H1 (cell line): Measurements from ENCODE around the gene CALHM5. TPM values are rescaled to one million over a fixed set of nuclear protein-coding genes. Genes with fewer than 3 reads are reported as not detected.

ENCODE experiments used
- CTCF ChIP-seq, 3 experiments: IDR thresholded peaks; 1 replicate in 2 of 3; 2 replicates in 1 of 3; pipeline versions ENCODE4 v1.5.1 to v1.6.1; 2011; ENCODE audit warnings: low read length in 3 of 3, mild to moderate bottlenecking in 3 of 3, inconsistent platforms in 2 of 3, low read depth in 1 of 3, moderate library complexity in 1 of 3; ENCODE audit not compliant: insufficient read depth in 1 of 3; ENCODE audit errors: control extremely low read depth in 1 of 3
- NANOG ChIP-seq: IDR thresholded peaks from 2 replicates; pipeline ENCODE4 v1.6.1; 2011; ENCODE audit warnings: low read length, low read depth, mild to moderate bottlenecking, inconsistent platforms; ENCODE audit not compliant: insufficient read depth, poor library complexity, severe bottlenecking
- NRF1 ChIP-seq: IDR thresholded peaks from 2 replicates; pipeline ENCODE4 v1.6.1; 2011; ENCODE audit warnings: mild to moderate bottlenecking, low read depth, low read length, improper control_type of control experiment
- SIRT6 ChIP-seq: IDR thresholded peaks from one replicate; pipeline ENCODE4 v1.7.1; 2012; ENCODE audit warnings: low read length, inconsistent platforms
- polyA plus RNA-seq, 7 experiments: library from polyadenylated mRNA; depleted of rRNA in 3 of 7; stranded (reverse) in 5 of 7; unstranded in 2 of 7; fragments of >200 nt in 5 of 7; fragments of 200-250 nt in 2 of 7; gene quantifications; 1 replicate in 5 of 7; 2 replicates in 1 of 7; 4 replicates in 1 of 7; pipeline versions ENCODE4 v1.2.1 to v1.2.3, GENCODE V29; 2011 to 2013; ENCODE audit warnings: missing spikeins in 2 of 7, mixed read lengths in 2 of 7
- total RNA-seq: library from RNA; stranded (reverse); fragmentation: NEBNext Ultra II Directional; extraction: Animal tissue kit (Norgen Biotek cat#: 25700); gene quantifications from 2 replicates; pipeline ENCODE4 v1.2.1, GENCODE V29; 2021
- TF ChIP-seq, protein P1 (sequence below): IDR thresholded peaks from 2 replicates; pipeline ENCODE4 v1.6.1; 2012; ENCODE audit warnings: inconsistent platforms

The CALHM5 gene
- total and polyA plus RNA-seq, 2 of the 8 experiments (the other 6 are each of a cell fraction or from before 2014, with no cell fraction given), result 0.05 to 0.09 TPM

- TF ChIP-seq, protein P1, sequence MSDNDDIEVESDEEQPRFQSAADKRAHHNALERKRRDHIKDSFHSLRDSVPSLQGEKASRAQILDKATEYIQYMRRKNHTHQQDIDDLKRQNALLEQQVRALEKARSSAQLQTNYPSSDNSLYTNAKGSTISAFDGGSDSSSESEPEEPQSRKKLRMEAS, result no peak
- TF ChIP-seq NANOG, result no peak
- TF ChIP-seq SIRT6, result no peak
- TF ChIP-seq CTCF (IDR thresholded peaks at IDR 0.05; ENCODE audit: control extremely low read depth in 1 of 3, insufficient read depth in 1 of 3, low read depth in 1 of 3, low read length in 3 of 3), result no peak
- no peak for TF ChIP-seq NRF1
- TF ChIP-seq, all 59 proteins: peak for 0
Observed at GRCh38 chr6:116553451-116553850, 42.0 kb downstream of the CALHM5 start, which contains the start of gene CALHM4 (continued).
